PFSK-1 (cell line): ENCODE results near the gene UIMC1.

Experiments
- POLR2AphosphoS5 ChIP-seq: IDR thresholded peaks from 2 replicates; pipeline ENCODE4 v1.6.1; 2012; ENCODE audit warnings: low read depth, mild to moderate bottlenecking, control low read depth, low read length, moderate library complexity
- SIN3A ChIP-seq: IDR thresholded peaks from 2 replicates; pipeline ENCODE4 v1.6.1; 2012; ENCODE audit warnings: mild to moderate bottlenecking, low read length, moderate library complexity, borderline replicate concordance; ENCODE audit not compliant: insufficient read depth
- TAF1 ChIP-seq: IDR thresholded peaks from 2 replicates; pipeline ENCODE4 v1.6.1; 2012; ENCODE audit warnings: low read length, control low read depth, borderline replicate concordance; ENCODE audit not compliant: insufficient read depth
- TF ChIP-seq, protein P1 (sequence below), 2 experiments: IDR thresholded peaks; 2 replicates each; pipeline versions ENCODE4 v1.6.1 to v1.8.0; 2011 to 2012; ENCODE audit warnings: low read depth in 2 of 2, low read length in 2 of 2, control low read depth in 1 of 2, inconsistent platforms in 1 of 2, mild to moderate bottlenecking in 1 of 2, moderate library complexity in 1 of 2; ENCODE audit not compliant: insufficient read depth in 1 of 2

GRCh38 chr5:176855598-176855997 is 151.0 kb downstream of the UIMC1 start:
- TF ChIP-seq POLR2AphosphoS5, result no peak
- TF ChIP-seq TAF1, result no peak
- TF ChIP-seq, protein P1, sequence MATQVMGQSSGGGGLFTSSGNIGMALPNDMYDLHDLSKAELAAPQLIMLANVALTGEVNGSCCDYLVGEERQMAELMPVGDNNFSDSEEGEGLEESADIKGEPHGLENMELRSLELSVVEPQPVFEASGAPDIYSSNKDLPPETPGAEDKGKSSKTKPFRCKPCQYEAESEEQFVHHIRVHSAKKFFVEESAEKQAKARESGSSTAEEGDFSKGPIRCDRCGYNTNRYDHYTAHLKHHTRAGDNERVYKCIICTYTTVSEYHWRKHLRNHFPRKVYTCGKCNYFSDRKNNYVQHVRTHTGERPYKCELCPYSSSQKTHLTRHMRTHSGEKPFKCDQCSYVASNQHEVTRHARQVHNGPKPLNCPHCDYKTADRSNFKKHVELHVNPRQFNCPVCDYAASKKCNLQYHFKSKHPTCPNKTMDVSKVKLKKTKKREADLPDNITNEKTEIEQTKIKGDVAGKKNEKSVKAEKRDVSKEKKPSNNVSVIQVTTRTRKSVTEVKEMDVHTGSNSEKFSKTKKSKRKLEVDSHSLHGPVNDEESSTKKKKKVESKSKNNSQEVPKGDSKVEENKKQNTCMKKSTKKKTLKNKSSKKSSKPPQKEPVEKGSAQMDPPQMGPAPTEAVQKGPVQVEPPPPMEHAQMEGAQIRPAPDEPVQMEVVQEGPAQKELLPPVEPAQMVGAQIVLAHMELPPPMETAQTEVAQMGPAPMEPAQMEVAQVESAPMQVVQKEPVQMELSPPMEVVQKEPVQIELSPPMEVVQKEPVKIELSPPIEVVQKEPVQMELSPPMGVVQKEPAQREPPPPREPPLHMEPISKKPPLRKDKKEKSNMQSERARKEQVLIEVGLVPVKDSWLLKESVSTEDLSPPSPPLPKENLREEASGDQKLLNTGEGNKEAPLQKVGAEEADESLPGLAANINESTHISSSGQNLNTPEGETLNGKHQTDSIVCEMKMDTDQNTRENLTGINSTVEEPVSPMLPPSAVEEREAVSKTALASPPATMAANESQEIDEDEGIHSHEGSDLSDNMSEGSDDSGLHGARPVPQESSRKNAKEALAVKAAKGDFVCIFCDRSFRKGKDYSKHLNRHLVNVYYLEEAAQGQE (IDR thresholded peaks at IDR 0.05; ENCODE audit: insufficient read depth in 1 of 2, low read depth in 2 of 2, low read length in 2 of 2), result no peak
- no peak for TF ChIP-seq SIN3A
